Activated T-cell treated with anti-CD3 and anti-CD28 coated beads, Interleukin-2, amount 50 U/mL, for 72 hours (primary cell): ENCODE data around the gene PLAGL2. TPM values are rescaled to one million over a fixed set of nuclear protein-coding genes. Genes with fewer than 3 reads are reported as not detected.
"Not testable (repeated sequence)": the region's sequence is repeated elsewhere in the genome, so short reads cannot be mapped to it uniquely, and the experiment has no call there.

Experiments
- ATAC-seq, 2 donors: fragments of 150-1000 bp; cut with Tn5 transposase; replicated peaks in 1 of 2; 2 replicates each; pipeline ENCODE4 v1.10.0; 2021; ENCODE audit warnings: moderate library complexity in 2 of 2, mild to moderate bottlenecking in 1 of 2
- DNase-seq, 2 donors: peaks; one replicate each; pipeline ENCODE4 v3.0.0; 2021 to 2022; ENCODE audit warnings: mixed read lengths in 1 of 2
- H3K27ac Mint-ChIP-seq: one replicate; pipeline ENCODE4 v1.8.0; 2022; ENCODE audit warnings: mild to moderate bottlenecking, moderate library complexity, mixed read lengths
- H3K27me3 Mint-ChIP-seq: one replicate; pipeline ENCODE4 v1.8.0; 2022; ENCODE audit warnings: low read depth, mixed read lengths
- H3K36me3 Mint-ChIP-seq, 2 donors: one replicate each; pipeline ENCODE4 v1.8.0; 2022; ENCODE audit warnings: mixed read lengths in 2 of 2, mild to moderate bottlenecking in 1 of 2; ENCODE audit not compliant: insufficient read depth in 2 of 2
- H3K4me1 Mint-ChIP-seq: one replicate; pipeline ENCODE4 v1.8.0; 2022; ENCODE audit warnings: low read depth, mixed read lengths
- H3K4me3 Mint-ChIP-seq, 2 donors: one replicate each; pipeline ENCODE4 v1.8.0; 2022; ENCODE audit warnings: mild to moderate bottlenecking in 2 of 2, mixed read lengths in 2 of 2, moderate library complexity in 2 of 2
- H3K9me3 Mint-ChIP-seq, 2 donors: one replicate each; pipeline ENCODE4 v1.8.0; 2022; ENCODE audit warnings: mixed read lengths in 2 of 2
- total RNA-seq, 2 donors: library from RNA; stranded (reverse); gene quantifications; one replicate each; pipeline ENCODE4 v1.2.3, GENCODE V29; 2022

Gene PLAGL2
- total RNA-seq, 2 donors from 2014 or later, result 98.8 to 107 TPM

DNA sequence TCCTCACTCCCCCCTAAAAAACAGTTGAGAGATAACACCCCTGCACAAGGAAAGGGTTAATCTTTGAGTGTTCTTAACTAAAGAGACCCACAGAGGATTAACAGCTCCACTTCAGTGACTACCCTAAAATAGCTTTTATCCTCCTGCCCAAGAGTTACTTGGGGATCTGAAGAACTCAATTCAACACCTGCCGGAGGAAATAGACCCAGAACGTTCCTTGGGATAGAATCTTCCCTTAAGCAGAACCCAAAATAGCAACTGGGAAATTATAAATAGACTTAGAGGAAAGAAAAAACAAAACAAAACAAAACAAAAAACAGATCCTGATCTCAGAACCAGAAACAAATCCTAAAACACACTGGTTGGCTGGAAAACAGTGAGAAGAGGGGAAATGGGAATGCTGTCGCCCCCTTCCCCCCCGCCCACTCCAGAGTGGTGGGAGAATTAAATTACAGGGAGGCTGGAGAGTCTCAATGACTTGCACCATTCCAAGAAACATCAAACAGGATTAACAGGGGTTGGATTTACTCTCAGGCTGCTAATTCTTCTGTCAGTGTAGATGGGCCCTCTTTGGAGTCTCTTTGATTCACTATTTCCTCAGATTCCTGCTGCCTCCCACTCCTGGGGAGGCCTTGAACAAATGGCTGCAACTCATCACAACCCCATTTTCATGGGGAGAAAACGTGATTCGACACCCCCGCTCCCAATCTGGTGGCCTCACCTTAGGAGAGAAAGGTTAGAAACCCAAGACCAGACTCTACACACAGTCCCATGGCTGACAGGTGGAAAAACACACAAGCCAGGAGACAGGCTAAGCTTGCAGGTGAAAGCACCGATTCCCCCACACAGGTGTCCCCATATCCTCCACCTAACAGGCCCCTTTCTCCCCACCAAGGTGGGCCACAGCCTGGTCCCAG, 1.4 kb downstream of the PLAGL2 start:
- DNase-seq (peak in 1 of 2 donors; percentile 19), ATAC-seq (no peak)
- Mint-ChIP-seq H3K4me3 (peak overlapping the region; percentile 92 to 100), H3K27ac (peak overlapping the region; percentile 99), H3K9me3 (no peaks in the 10 kb centered on the region), H3K27me3 (no peaks in the 10 kb centered on the region), H3K4me1 (peaks cover 77% of the 10 kb centered on the region), H3K36me3 (peaks cover 36 to 66% of the 10 kb centered on the region in 2 donors)

DNA sequence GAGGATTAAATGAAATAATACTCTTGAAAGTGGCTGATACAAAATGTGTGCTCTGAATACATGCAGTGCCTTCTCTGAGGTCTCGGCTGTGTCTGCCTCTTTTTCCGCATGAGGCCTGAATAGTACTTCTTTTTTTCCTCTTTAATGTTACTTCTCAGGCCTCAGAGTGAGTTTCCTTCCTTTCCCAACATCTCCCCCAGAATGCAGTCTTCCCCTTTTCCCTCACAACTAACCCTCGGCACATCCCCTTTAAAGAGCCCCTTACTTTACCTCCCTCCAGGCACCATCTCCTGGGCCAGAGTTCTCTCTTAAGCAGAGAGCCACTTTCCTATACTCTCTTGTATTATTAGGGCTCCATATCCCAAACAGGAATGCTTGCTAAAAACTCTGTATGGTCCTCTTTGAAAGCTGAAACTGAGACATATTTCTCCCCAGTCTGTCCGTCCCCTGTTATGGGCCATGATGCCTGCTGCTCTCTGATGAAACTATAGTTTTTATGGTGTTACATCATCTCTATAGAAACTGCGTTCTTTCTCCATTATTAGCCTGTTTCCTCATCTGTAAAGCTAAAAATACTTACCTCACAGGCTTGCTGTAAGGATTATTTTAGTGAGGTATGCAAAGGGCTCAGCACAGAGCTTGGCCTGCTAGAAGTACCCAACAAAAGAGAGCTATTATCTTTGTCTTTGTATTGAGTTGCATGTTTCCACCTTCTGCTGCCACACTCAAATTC, 2.3 kb downstream of the PLAGL2 start:
- Mint-ChIP-seq H3K4me1 (peaks cover 77% of the 10 kb centered on the region), H3K4me3 (peak overlapping the region; percentile 92 to 100), H3K27me3 (no peaks in the 10 kb centered on the region), H3K27ac (peak overlapping the region; percentile 99), H3K9me3 (no peaks in the 10 kb centered on the region), H3K36me3 (peaks cover 38 to 62% of the 10 kb centered on the region in 2 donors)
- ATAC-seq (no peak), DNase-seq (no peak)

DNA sequence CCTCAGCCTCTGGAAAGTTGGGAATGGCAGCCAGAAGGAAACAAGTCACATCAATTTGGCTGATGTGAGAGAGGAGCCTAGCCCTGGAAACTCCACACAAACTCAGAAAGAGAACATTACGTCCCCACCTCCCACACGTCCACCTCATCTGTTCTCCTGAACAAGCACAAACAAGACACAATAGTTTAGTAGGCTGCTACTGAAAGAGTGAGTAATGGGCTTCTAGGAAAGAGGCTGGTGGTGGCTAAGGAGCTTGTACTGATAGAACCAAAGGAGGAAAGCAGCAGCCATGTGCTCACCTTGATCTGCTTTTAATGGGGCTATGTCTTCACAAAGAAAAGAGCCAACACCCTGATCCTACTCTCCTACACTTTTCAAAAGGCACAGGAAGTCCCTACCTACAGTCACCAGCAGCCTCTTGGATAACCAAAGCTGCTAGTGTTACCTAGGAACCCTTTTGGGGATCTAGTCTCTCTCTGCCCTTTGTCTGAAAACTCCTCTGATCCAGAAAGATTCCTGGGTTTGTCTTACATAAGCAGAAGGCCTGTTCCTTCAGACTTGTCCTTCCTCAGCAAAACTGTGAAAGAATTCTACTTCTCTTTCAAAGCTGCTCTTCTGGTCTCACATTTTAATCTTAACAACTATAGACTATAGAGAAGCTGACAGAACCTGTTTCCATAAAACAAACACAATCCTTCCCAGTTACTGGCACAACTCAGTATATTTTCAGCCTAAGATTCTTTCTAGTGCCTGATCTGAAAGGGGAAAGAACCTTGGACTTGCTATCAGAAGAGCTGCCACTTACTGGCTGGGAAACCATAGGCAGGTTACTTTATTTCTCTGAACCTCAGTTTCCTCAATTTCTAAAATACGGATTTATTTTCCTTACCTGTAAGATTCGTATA, 3.1 kb downstream of the PLAGL2 start:
- peak; percentile 81 to 85 for DNase-seq
- Mint-ChIP-seq H3K4me1 (peaks cover 77% of the 10 kb centered on the region), H3K36me3 (peaks cover 37 to 60% of the 10 kb centered on the region in 2 donors), H3K27me3 (no peaks in the 10 kb centered on the region), H3K9me3 (no peaks in the 10 kb centered on the region), H3K4me3 (peak overlapping the region; percentile 92 to 100), H3K27ac (peak overlapping the region; percentile 99)
- peak; percentile 74 to 79 for ATAC-seq

DNA sequence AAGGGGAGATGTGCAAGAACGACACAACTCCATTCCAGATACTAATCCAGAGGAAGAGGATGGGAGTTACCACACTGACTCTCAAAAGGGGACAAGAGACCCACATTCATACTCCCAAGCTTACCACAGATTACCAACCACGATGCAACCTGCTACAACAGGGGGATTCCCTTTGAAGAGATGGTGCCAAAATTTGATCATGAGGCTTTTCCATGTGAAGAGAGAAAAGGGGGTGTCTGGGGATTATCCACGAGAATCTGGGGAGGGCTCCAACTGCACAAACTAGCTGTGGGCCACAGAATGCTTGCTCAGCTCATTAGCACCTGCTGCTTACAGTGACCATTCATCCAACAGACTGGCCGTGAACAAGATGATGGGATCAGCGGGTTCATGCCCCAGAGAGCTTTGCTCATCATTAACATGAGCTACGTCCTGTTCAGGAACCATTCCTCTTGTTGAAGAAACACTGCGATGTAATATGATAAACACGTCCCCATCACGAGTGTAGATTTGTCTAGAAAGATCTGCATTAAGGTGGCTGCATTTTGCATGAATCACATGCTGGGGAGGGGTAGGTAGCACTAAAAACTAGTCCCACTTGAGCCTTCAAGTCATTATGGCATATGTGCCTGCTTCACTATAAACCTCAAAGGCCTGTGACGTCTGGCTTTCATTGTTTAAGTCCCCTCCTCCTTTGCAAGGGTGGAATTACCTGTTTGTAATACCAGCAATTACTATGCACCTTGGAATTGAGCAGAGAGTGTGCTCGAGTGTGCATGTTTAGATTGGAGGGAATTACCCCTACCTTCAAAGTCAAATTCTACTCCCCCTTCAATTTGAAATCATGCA, 4.0 kb downstream of the PLAGL2 start:
- Mint-ChIP-seq H3K4me1 (peaks cover 77% of the 10 kb centered on the region), H3K27me3 (no peaks in the 10 kb centered on the region), H3K36me3 (peaks cover 35 to 59% of the 10 kb centered on the region in 2 donors), H3K4me3 (peak overlapping the region; percentile 92 to 100), H3K27ac (peak overlapping the region; percentile 99), H3K9me3 (no peaks in the 10 kb centered on the region)
- ATAC-seq (peak; percentile 62 to 67), DNase-seq (peak; percentile 58 to 66)

DNA sequence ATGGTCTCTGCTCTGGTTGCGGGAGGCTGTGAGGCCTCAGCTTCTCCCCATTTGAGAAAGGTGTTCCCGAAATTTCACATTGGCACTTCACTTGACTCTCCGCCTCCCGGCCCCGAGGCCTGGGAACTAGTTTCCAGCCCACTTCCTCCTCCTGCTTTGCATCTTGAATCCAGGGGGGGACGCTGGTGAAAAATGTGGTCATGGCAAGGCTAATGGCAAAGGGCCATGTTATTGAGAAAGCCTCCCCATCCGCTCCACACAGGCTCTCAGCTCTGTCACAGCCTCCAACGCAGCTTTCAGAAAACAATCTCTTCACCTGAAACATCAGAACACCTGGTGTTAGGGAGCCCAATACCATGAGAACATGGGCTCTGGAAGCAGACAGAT, 5.6 kb downstream of the PLAGL2 start:
- no peak for DNase-seq
- no peak for ATAC-seq
- Mint-ChIP-seq H3K4me3 (peak overlapping the region; percentile 92 to 100), H3K36me3 (peaks cover 40 to 69% of the 10 kb centered on the region in 2 donors), H3K9me3 (no peaks in the 10 kb centered on the region), H3K4me1 (peaks cover 86% of the 10 kb centered on the region), H3K27ac (peak overlapping the region; percentile 99), H3K27me3 (no peaks in the 10 kb centered on the region)

DNA sequence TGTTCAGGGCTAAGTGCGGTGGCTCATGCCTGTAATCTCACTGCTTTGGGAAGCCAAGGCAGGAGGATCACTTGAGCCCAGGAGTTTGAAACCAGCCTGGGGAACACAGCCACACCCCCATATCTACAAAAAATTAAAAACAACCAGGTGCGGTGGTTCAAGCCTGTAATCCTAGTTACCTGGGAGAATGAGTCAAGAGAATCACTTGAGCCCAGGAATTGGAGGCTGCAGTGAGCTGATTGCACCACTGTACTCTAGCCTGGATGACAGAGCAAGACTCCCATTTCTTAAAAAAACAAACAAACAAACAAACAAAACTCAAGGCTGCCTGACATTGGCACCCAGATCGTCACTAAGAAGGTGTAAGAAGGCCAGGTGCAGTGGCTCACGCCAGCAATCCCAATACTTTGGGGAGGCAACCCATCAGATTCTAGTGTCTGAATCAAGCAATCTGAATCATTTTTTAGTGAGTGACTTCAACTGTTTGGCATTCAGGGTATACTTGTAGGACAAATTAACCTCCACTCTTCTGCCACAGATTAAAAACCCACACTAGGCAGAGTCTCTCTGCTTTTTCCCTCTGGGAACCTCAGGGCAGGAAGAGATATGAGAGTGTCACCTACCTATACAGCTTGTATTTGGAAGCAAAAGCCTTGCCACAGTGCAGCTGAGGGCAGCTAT, 6.1 kb downstream of the PLAGL2 start:
- ATAC-seq (no peak), DNase-seq (no peak)
- Mint-ChIP-seq H3K9me3 (no peaks in the 10 kb centered on the region), H3K27ac (peak overlapping the region; percentile 99), H3K4me1 (peaks cover 88% of the 10 kb centered on the region), H3K27me3 (no peaks in the 10 kb centered on the region), H3K36me3 (peaks cover 34 to 64% of the 10 kb centered on the region in 2 donors), H3K4me3 (peak overlapping the region; percentile 92 to 100)

DNA sequence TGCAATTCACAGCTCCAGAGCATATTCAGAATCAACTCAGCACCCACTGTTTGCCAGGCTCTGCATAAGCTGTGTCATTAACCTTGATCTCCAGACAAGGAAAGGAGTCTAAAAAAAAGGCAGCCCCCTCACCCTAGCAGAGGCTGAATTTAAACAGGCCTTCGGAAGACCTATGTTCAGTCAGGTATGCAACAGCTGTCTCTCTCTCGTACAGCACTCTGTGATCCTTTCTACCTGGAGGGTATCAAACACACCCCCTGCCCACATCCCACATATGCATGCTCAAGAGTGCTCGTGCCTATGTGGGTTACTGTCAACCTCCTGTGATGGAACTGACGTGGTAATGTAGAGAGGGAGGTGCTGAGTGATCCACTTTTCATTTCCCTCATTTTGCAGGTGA, 8.5 kb downstream of the PLAGL2 start:
- H3K4me1 Mint-ChIP-seq, result peaks cover 92% of the 10 kb centered on the region
- no peak for ATAC-seq
- peaks cover 31 to 65% of the 10 kb centered on the region in 2 donors for H3K36me3 Mint-ChIP-seq
- H3K9me3 Mint-ChIP-seq, result no peaks in the 10 kb centered on the region
- H3K4me3 Mint-ChIP-seq, result peak overlapping the region; percentile 12 to 69
- H3K27ac Mint-ChIP-seq, result peak overlapping the region; percentile 51
- no peaks in the 10 kb centered on the region for H3K27me3 Mint-ChIP-seq
- no peak for DNase-seq

DNA sequence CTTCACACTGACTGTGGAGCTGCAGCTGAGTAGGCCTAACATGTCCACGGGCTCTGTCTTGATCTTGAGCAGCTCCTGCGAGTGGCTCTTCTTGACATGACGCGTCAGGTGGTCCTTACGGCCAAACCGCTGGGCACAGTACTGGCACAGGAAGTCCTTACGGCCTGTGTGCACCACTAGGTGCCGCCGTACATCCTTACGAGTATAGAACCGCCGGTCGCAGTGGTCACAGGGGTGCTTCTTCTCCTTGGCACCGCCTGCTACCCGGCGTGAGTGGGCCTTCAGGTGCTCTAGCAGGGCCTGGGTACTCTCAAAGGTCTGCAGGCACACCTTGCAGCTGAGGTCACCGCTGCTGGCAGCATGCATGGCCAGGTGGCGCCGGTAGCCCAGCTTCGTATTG, 10.4 kb downstream of the PLAGL2 start:
- not testable (repeated sequence) for H3K27me3 Mint-ChIP-seq, H3K4me3 Mint-ChIP-seq, H3K9me3 Mint-ChIP-seq, DNase-seq, H3K27ac Mint-ChIP-seq, ATAC-seq
- H3K4me1 Mint-ChIP-seq, result peaks cover 91% of the 10 kb centered on the region
- H3K36me3 Mint-ChIP-seq, result peaks cover 26 to 55% of the 10 kb centered on the region in 2 donors

DNA sequence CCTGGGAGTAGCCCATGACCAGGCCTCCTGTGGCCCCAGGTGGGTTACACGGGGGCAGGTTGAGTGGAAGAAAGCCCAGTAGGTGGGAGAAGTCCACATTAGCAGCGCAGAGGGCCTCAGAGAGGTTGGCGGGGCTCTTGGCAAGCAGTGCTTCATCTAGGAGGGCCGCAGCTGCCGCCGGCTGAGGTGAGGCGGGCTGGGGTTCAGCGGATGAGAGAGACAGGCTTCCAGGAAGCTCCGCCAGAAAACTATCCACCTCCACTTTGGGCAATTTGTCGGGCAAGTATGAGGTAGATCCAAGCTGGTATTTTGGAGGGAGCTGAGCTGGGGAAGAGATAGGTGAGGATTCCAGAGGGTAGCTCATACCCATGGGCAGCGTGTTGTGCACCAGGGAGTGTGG, 10.9 kb downstream of the PLAGL2 start:
- H3K27me3 Mint-ChIP-seq, result not testable (repeated sequence)
- H3K4me1 Mint-ChIP-seq, result peaks cover 90% of the 10 kb centered on the region

DNA sequence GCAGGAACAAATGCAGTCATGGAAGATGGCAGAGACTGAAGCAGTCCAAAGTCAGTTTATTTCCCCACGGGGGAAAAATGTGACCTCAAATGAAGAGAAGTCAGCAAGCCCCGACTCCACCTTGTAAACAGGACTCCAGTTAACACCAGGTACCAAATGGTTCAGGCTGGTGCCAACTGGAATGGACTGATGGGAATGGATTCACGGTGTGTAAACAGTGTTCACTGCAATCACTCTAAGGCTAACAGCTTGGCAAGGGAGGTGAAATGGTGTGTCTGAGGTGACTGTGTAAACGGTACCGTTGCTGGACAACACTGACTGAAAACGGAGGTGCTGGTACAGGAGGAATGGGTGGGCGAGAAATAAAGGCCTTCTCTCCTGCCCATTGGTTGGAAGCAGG, 12.0 kb downstream of the PLAGL2 start:
- ATAC-seq (no peak), DNase-seq (no peak)
- Mint-ChIP-seq H3K9me3 (no peaks in the 10 kb centered on the region), H3K4me1 (peaks cover 90% of the 10 kb centered on the region), H3K27me3 (no peaks in the 10 kb centered on the region), H3K27ac (peak overlapping the region; percentile 30), H3K36me3 (peaks cover 23 to 42% of the 10 kb centered on the region in 2 donors), H3K4me3 (no peak overlapping the region)

More for the DNA sequence above, 10.9 kb downstream of the PLAGL2 start:
- ATAC-seq, H3K4me3 Mint-ChIP-seq, DNase-seq, H3K27ac Mint-ChIP-seq, H3K9me3 Mint-ChIP-seq: not testable (repeated sequence)
- H3K36me3 Mint-ChIP-seq, result peaks cover 26 to 51% of the 10 kb centered on the region in 2 donors

DNA sequence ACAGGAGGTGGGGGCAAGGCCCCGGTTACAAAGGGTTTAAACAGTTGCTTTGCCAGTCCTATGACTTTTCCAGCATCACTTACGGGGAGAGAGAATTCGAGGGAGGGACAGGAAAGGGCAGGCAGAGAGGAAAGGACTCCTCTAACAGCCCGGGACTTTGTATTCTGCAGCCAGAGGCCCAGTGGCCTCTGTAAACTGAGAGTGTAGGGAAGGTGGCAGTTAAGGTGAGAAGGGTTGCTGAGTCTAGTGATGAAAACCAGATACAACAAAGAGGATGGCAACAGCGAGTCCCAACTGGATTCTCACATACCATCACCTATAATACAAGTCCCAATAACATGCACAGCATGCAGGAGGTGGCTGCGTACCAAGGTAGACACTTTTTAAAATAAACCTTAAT, 13.5 kb downstream of the PLAGL2 start:
- Mint-ChIP-seq H3K27ac (peak overlapping the region; percentile 87), H3K4me1 (peaks cover 83% of the 10 kb centered on the region), H3K27me3 (no peaks in the 10 kb centered on the region), H3K4me3 (peak overlapping the region in 1 of 2 donors; percentile 14), H3K36me3 (peaks cover 19 to 34% of the 10 kb centered on the region in 2 donors), H3K9me3 (no peaks in the 10 kb centered on the region)
- ATAC-seq (no peak), DNase-seq (no peak)
